ENCODE measurements around the gene SPANXB1.
"Not testable (repeated sequence)": the region's sequence is repeated elsewhere in the genome, so short reads cannot be mapped to it uniquely, and the experiment has no call there.

The SPANXB1 gene

GRCh38 chrX:141002568-141002967 is at the start of gene SPANXB1:
Gene SPANXB1, plus strand, starts transcription at chrX:141002594. Its CDS starts 100 bp downstream, at chrX:141002694.
- not testable (repeated sequence) for DNase-seq

DNA sequence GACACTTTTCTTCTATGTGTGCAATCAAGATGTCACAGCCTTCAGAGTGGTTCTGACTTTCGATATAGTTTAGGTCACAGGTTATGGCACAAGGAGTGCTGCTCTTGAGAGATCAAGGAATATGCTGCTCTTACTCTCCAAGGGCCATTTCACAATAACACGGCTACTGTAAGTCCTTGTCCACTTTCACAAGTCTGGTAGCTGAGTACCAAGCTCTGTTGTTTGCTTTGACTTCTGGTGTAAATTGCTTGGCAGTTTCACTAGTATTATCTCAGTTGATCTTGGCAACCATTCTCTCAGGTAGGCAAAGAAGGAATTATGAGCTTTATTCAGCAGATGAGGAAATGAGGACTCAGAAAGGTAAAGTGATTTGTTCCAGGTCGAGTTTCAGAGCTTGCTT is 35.4 kb upstream of the SPANXB1 start:
- DNase-seq = no peak

GRCh38 chrX:140971099-140971795 is 31.1 kb upstream of the SPANXB1 start:
- no peak for DNase-seq

GRCh38 chrX:140975472-140975871 is 26.9 kb upstream of the SPANXB1 start:
- DNase-seq = no peak

GRCh38 chrX:140980271-140980670 is 22.1 kb upstream of the SPANXB1 start:
- DNase-seq = no peak

GRCh38 chrX:140983730-140984129 is 18.7 kb upstream of the SPANXB1 start:
- DNase-seq = no peak

GRCh38 chrX:141005243-141005642 is 2.8 kb downstream of the SPANXB1 start:
- not testable (repeated sequence) for DNase-seq

DNA sequence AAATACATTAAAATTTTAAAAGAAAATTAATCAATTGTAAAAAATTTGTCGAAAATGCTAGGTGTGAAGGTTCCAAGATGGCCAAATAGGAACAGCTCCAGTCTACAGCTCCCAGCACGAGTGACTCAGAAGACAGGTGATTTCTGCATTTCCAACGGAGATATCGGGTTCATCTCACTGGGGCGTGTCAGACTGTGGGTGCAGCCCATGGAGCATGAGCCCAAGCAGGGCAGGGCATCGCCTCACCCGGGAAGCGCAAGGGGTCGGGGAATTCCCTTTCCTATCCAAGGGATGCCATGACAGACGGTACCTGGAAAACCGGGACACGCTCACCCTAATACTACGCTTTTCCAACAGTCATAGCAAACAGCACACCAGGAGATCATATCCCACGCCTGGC is 41.9 kb downstream of the SPANXB1 start:
- not testable (repeated sequence) for DNase-seq

DNA sequence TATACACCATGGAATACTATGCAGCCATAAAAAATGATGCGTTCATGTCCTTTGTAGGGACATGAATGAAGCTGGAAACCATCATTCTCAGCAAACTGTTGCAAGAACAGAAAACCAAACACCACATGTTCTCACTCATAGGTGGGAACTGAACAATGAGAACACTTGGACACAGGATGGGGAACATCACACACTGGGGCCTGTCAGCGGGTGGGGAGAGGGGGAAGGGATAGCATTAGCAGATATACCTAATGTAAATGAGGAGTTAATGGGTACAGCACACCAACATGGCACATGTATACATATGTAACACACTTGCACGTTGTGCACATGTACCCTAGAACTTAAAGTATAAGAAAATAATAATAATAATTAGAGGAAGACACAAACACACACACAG is 47.5 kb downstream of the SPANXB1 start:
- not testable (repeated sequence) for DNase-seq

GRCh38 chrX:141052098-141052497 is 49.7 kb downstream of the SPANXB1 start:
- DNase-seq = not testable (repeated sequence)
